Ascending aorta (tissue), 2 donors: ENCODE data around the gene COPS8. TPM values are rescaled to one million over a fixed set of nuclear protein-coding genes. Genes with fewer than 3 reads are reported as not detected.

Source experiments
- DNase-seq, 2 donors: peaks; one replicate each; pipeline ENCODE4 v3.0.0-alpha.2; 2019; ENCODE audit warnings: low spot score in 2 of 2
- H3K27ac ChIP-seq, 2 donors: fragments of 200-600 bp; sonication (generic); one replicate each; pipeline ENCODE4 v1.5.1; 2016 to 2017; ENCODE audit warnings: mild to moderate bottlenecking in 1 of 2
- H3K27me3 ChIP-seq: fragments of 200-600 bp; sonication (generic); one replicate; pipeline ENCODE4 v1.5.1; 2017
- H3K36me3 ChIP-seq, 2 donors: fragments of 200-600 bp; sonication (generic); one replicate each; pipeline ENCODE4 v1.5.1; 2016
- H3K4me1 ChIP-seq, 2 donors: fragments of 200-600 bp; sonication (generic); one replicate each; pipeline ENCODE4 v1.5.1; 2016 to 2017; ENCODE audit warnings: mild to moderate bottlenecking in 1 of 2
- H3K4me3 ChIP-seq, 2 donors: fragments of 200-600 bp; sonication (generic); one replicate each; pipeline ENCODE4 v1.5.1; 2016 to 2017; ENCODE audit warnings: mild to moderate bottlenecking in 1 of 2
- H3K9me3 ChIP-seq, 2 donors: fragments of 200-600 bp; sonication (generic); one replicate each; pipeline ENCODE4 v1.5.1; 2016
- CTCF ChIP-seq, 3 experiments: fragments of 200-600 bp in 2 of 3; fragments of 450-650 bp in 1 of 3; sonication (generic) in 2 of 3; IDR thresholded peaks; one replicate each; pipeline ENCODE4 v1.5.1; 2016 to 2019; ENCODE audit warnings: antibody characterized with exemption in 3 of 3, mild to moderate bottlenecking in 1 of 3, moderate library complexity in 1 of 3
- intact Hi-C: fragments of 100-400 bp; cut with DNase I; formaldehyde crosslinking; loops from one replicate; pipeline ENCODE4 v1.15.1; 2023
- total RNA-seq: library from RNA; depleted of rRNA; stranded (reverse); fragments of >200 nt; gene quantifications from one replicate; pipeline ENCODE4 v1.1.0, GENCODE V29; 2016

Gene COPS8
- total RNA-seq, 1 donor from 2014 or later: 16.4 TPM

DNA sequence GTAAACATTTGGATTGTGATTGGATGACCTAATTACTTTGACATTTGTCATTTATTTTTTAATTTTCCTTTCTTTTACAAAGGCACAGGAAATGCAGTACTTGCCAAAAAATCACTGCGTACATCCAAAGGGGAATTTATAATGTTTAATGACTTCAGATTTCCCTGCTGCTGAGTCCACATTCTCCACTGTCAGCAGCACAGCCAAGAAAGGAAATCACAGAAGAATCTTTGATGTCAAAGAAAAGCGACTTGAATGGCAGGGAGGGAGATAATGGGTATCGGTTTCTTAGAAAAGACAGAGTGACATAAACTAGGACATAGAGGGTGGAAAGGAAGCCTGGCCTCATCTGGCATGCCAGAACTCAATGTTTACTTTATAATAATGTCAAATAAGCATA is 41.4 kb upstream of the COPS8 start:
- TF ChIP-seq CTCF (IDR thresholded peaks at IDR 0.05): no peak
- Histone ChIP-seq H3K27ac (no peak overlapping the region), H3K27me3 (no peaks in the 10 kb centered on the region), H3K4me3 (no peak overlapping the region), H3K4me1 (no peaks in the 10 kb centered on the region), H3K9me3 (peaks cover 0 to 9% of the 10 kb centered on the region in 2 donors), H3K36me3 (no peaks in the 10 kb centered on the region)
- no peak for DNase-seq
- intact Hi-C loops: no loop called here

GRCh38 chr2:237045449-237045848 is 40.2 kb upstream of the COPS8 start:
- intact Hi-C loops: no loop called here
- Histone ChIP-seq H3K9me3 (peaks cover 0 to 9% of the 10 kb centered on the region in 2 donors), H3K4me3 (no peak overlapping the region), H3K27me3 (no peaks in the 10 kb centered on the region), H3K4me1 (no peaks in the 10 kb centered on the region), H3K27ac (no peak overlapping the region), H3K36me3 (no peaks in the 10 kb centered on the region)
- no peak for TF ChIP-seq CTCF (IDR thresholded peaks at IDR 0.05)
- no peak for DNase-seq

DNA sequence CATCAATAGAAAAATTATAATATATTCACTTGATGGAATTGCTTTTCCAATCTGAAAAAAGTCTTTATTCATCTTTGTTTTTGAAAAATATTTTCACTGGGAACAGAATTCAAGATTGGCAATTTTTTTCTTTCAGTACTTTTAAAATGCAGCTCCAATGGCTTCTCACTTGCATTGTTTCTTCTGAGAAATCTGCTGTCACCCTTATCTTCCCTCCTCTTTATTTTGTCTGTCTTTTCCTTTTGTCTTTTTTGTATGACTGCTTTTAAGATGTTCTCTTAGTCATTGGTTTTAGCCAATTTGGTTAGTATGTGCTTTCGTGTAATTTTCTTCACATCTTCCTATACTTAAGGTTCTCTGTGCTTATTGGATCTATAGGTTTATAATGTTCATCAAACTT is 37.1 kb upstream of the COPS8 start:
- DNase-seq: no peak
- intact Hi-C loops: no loop called here
- Histone ChIP-seq H3K4me3 (no peak overlapping the region), H3K27me3 (no peaks in the 10 kb centered on the region), H3K9me3 (peaks cover 0 to 9% of the 10 kb centered on the region in 2 donors), H3K36me3 (no peaks in the 10 kb centered on the region), H3K27ac (no peak overlapping the region), H3K4me1 (no peaks in the 10 kb centered on the region)
- no peak for TF ChIP-seq CTCF (IDR thresholded peaks at IDR 0.05)

GRCh38 chr2:237051861-237052260 is 33.8 kb upstream of the COPS8 start:
- Histone ChIP-seq H3K4me1 (peaks cover 0 to 6% of the 10 kb centered on the region in 2 donors), H3K9me3 (peaks cover 0 to 9% of the 10 kb centered on the region in 2 donors), H3K27me3 (no peaks in the 10 kb centered on the region), H3K27ac (no peak overlapping the region), H3K4me3 (no peak overlapping the region), H3K36me3 (no peaks in the 10 kb centered on the region)
- intact Hi-C loops: no loop called here
- no peak for TF ChIP-seq CTCF (IDR thresholded peaks at IDR 0.05)
- DNase-seq: no peak

DNA sequence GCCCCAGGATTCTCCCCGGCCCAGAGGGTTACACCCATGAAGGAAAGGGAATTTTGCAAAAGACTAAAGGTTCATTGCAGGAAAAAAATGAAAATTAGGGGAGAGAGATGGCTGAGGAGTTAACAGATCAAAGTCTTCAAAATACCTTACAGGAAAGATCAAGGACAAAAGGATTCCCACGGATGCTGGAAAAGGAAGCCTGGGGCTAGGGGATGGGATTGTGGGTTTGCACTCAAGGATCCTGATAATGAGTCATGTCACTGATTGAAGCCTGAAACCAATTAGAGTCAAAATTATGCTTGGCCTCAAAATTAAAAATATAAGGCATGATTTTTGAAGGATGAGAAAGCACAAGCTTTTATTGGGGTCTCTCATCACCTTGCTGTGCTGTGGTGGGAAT is 32.6 kb upstream of the COPS8 start:
- intact Hi-C loops: no loop called here
- DNase-seq: no peak
- Histone ChIP-seq H3K4me3 (no peak overlapping the region), H3K27me3 (no peaks in the 10 kb centered on the region), H3K4me1 (peaks cover 0 to 6% of the 10 kb centered on the region in 2 donors), H3K9me3 (peaks cover 0 to 9% of the 10 kb centered on the region in 2 donors), H3K27ac (no peak overlapping the region), H3K36me3 (no peaks in the 10 kb centered on the region)
- no peak for TF ChIP-seq CTCF (IDR thresholded peaks at IDR 0.05)
